ENCODE results near the gene AFAP1L1. TPM values are rescaled to one million over a fixed set of nuclear protein-coding genes. Genes with fewer than 3 reads are reported as not detected.

AFAP1L1 gene
- total RNA-seq (2013; cell fraction: nucleolus; rRNA removed), result not detected in 2 replicates
- total RNA-seq (2014; rRNA removed) (not detected in 2 replicates), total RNA-seq (2014; rRNA removed; fragmentation: Illumina TruSeq; extraction: Trizol) (not detected in 2 replicates), total RNA-seq (2021) (not detected in 2 replicates), polyA plus RNA-seq (2011; rRNA removed) (not detected in 2 replicates), polyA plus RNA-seq (2014; fragmentation: Illumina TruSeq; extraction: Trizol) (not detected in 2 replicates), polyA plus RNA-seq (2014; fragmentation: Nextera tagmentation; extraction: Ambion mirVana) (under 1 TPM in 1 of 2 experiments, not detected in 1; 0.11 TPM), polyA plus RNA-seq (2014; rRNA removed) (not detected in 2 replicates), polyA plus RNA-seq (2016; fragmentation: Nextera tagmentation; extraction: Ambion mirVana) (not detected), polyA minus RNA-seq (2011; rRNA and poly(A)+ RNA removed) (not detected in 2 replicates), Bru-seq, nascent RNA (percentile 1 among the genes with signal in this experiment), BruChase-seq, experiment 1, labeled RNA remaining after a 6-hour chase (percentile 1 among the genes with signal in this experiment), BruChase-seq, experiment 2, labeled RNA remaining after a 2-hour chase (percentile 1 among the genes with signal in this experiment)
- not detected for polyA plus RNA-seq (2011; ENCODE audit: low read depth)
- not detected in 2 replicates for polyA plus RNA-seq (2011; cell fraction: cytosol; rRNA removed)
- polyA plus RNA-seq (2011; cell fraction: nucleus; rRNA removed), result not detected in 2 replicates
- polyA plus RNA-seq (2012), result 0.06 TPM in 1 of 2 replicates, not detected in the other
- not detected in 2 replicates for polyA minus RNA-seq (2011; cell fraction: cytosol; rRNA and poly(A)+ RNA removed)
- polyA minus RNA-seq (2011; cell fraction: nucleus; rRNA and poly(A)+ RNA removed), result not detected in 2 replicates
- long read RNA-seq, experiment 1, result 0 reads
- long read RNA-seq, experiment 2, result 0 reads

DNA sequence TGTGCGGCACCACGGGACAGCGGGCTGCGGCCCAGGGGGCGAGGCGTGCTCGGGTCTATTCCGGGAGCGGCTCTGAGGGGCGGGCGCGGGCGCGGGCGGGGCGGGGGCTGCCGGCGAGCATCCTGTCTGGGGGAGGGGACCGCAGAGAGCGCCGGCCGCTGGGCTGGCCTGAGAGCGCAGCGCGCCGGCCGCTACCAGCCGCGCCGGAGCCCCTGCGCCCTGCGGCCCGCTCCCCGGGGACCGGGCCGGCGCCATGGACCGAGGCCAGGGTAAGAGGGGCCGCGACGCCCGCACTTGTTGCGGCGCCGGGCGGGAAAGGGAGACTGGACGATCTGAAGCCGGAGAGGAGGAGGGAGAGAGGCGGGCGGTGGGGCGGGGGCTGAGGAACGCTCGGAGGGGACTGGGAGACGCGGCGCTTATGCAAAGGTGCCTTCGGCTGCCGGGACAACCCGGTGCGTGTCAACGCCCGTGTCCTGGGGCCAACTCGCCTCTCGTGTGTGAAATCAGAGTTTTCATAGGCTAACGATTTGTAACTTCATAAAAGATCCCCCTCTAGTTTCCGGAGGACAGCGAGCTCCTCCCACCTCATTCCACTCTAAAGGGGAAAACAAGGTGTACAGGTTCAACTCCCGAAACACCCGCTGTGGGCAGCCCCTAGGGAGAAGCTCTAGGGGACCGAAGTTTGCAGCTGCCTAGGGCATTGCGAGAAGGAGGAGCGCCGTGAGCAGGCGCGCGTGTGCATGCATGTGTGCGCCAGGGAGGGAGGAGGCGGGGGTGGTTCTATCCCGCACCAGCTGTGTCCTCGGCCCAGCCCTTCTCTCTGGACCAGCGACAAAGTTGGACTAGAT lies at the start of gene AFAP1L1:
AFAP1L1 (plus strand) TSS at position 144 of the 848 bp plus-strand sequence; CDS start at position 254, 110 bp downstream.
- H3K27ac ChIP-seq (ENCODE audit: control insufficient read depth, insufficient read depth), result no peak within 1 kb of the TSS
- no peak for TF ChIP-seq ZBTB40 (IDR thresholded peaks at IDR 0.05; ENCODE audit: borderline replicate concordance)
- TF ChIP-seq BMI1 (IDR thresholded peaks at IDR 0.05; ENCODE audit: borderline replicate concordance), result no peak
- TF ChIP-seq PRDM15 (CRISPR knock-in tag; IDR thresholded peaks at IDR 0.05), result no peak
- no peak for TF ChIP-seq BCLAF1 (IDR thresholded peaks at IDR 0.05)
- no peak for TF ChIP-seq EED (IDR thresholded peaks at IDR 0.05; ENCODE audit: low read depth)
- TF ChIP-seq SUZ12 (IDR thresholded peaks at IDR 0.05; ENCODE audit: unreplicated experiment), result peak; percentile 53
- in situ Hi-C loops (cut with MboI) (no loop called here), intact Hi-C loops (cut with micrococcal nuclease; ENCODE audit: unreplicated experiment) (no loop called here)
- ATAC-seq (no peak; the same call in 2 of the 3 replicates), FAIRE-seq (no peak), DNase-seq (ENCODE audit: low read depth, low spot score) (no peak)
- CTCF ChIA-PET, result no interaction called here
- RAD21 ChIA-PET (ENCODE audit: unreplicated experiment), result no interaction called here
- no peak within 1 kb of the TSS for H3K9ac ChIP-seq (ENCODE audit: control insufficient read depth, insufficient read depth, low read length)
- H3K36me3 ChIP-seq (ENCODE audit: control insufficient read depth in 2 of 2, insufficient read depth in 2 of 2, low read length in 1 of 2), result no peaks in the 10 kb centered on the region
- SMC1A ChIA-PET (ENCODE audit: uncharacterized antibody, unreplicated experiment), result no interaction called here
- no peaks in the 10 kb centered on the region for H3K4me1 ChIP-seq (ENCODE audit: control insufficient read depth, insufficient read depth, low read length)
- H3K4me3 ChIP-seq, result no peak within 1 kb of the TSS
- no TSS peak for BruUV-seq (replicated peaks)
- H3K79me2 ChIP-seq (ENCODE audit: control insufficient read depth, insufficient read depth, low read length), result no peaks in the 10 kb centered on the region
- WGBS (ENCODE audit: insufficient coverage, insufficient replicate concordance, low lambda C conversion rate, missing lambda C conversion rate), result 2% methylated on average over 27 of the region's 81 CpGs
- H3K27me3 ChIP-seq (replicated peaks in 1 of 2; ENCODE audit: control insufficient read depth in 2 of 2, insufficient read depth in 2 of 2, low read length in 1 of 2), result peaks cover 9 to 12% of the 10 kb centered on the region in 2 experiments
- H3K9me3 ChIP-seq (replicated peaks; ENCODE audit: control insufficient read depth, insufficient read depth, low read length), result peaks cover 3% of the 10 kb centered on the region; the same call in 2 of the 3 replicates
- no peak within 1 kb of the TSS for H2AFZ ChIP-seq (ENCODE audit: control insufficient read depth, low read depth, low read length)
- no peaks in the 10 kb centered on the region for H4K20me1 ChIP-seq (ENCODE audit: control insufficient read depth, insufficient read depth)
- POLR2A ChIA-PET, result no interaction called here
- H3K4me2 ChIP-seq (ENCODE audit: control insufficient read depth, insufficient read depth), result no peak within 1 kb of the TSS

Measured in GM12878 (cell line).